HepG2 (cell line): ENCODE data around the gene MAMLD1. TPM values are rescaled to one million over a fixed set of nuclear protein-coding genes. Genes with fewer than 3 reads are reported as not detected.

Experiments
- ATAC-seq: fragments of 200-7000 bp; cut with Tn5 transposase; 3 replicates; pipeline ENCODE4 v1.9.1; 2020; ENCODE audit warnings: mild to moderate bottlenecking, moderate library complexity
- BruUV-seq: library from RNA; stranded (reverse); fragments of 400-500 nt; replicated peaks from 2 replicates; lab custom pipeline; 2021; lab: Mats Ljungman, UMichigan
- CTCF ChIA-PET: fragments of 300-600 bp; formaldehyde crosslinking; extraction: SDS; loops from one replicate; lab custom pipeline; 2021; ENCODE audit warnings: low total read pairs, inconsistent platforms, low intra/inter-chr PET ratio; lab: Yijun Ruan, JAX
- POLR2A ChIA-PET: fragments of 350-600 bp; sonication (Branson Sonifier 250); formaldehyde crosslinking; loops from one replicate; lab custom pipeline; 2020; ENCODE audit warnings: antibody characterized with exemption, inconsistent platforms; lab: Yijun Ruan, JAX
- DNase-seq: peaks from one replicate; pipeline ENCODE4 v3.0.0-alpha.2; 2015; ENCODE audit warnings: low spot score
- FAIRE-seq: peaks from 3 replicates; lab custom pipeline; 2011; peaks lifted over from hg19 to GRCh38; lab: Jason Lieb, UNC
- H2AFZ ChIP-seq: one replicate; pipeline ENCODE4 v1.6.1; 2011; ENCODE audit warnings: low read length, inconsistent platforms
- H3K27ac ChIP-seq: fragments of 300-600 bp; 3 replicates; pipeline ENCODE4 v1.8.0; 2011; ENCODE audit warnings: mixed run types, mild to moderate bottlenecking, mixed read lengths, low read length, inconsistent platforms; ENCODE audit not compliant: insufficient read depth; ENCODE audit errors: extremely low read length
- H3K27me3 ChIP-seq, 2 experiments: fragments of 200-600 bp in 1 of 2; 2 replicates in 1 of 2; 3 replicates in 1 of 2; pipeline versions ENCODE4 v1.6.0 to v1.8.0; 2011; ENCODE audit warnings: low read length in 2 of 2, mild to moderate bottlenecking in 2 of 2, moderate library complexity in 2 of 2, inconsistent platforms in 1 of 2; ENCODE audit not compliant: insufficient read depth in 2 of 2, control insufficient read depth in 1 of 2
- H3K36me3 ChIP-seq, 2 experiments: fragments of 200-600 bp in 1 of 2; replicated peaks in 1 of 2; 2 replicates in 1 of 2; 3 replicates in 1 of 2; pipeline versions ENCODE4 v1.5.1 to v1.8.0; 2011; ENCODE audit warnings: low read length in 2 of 2, inconsistent platforms in 1 of 2; ENCODE audit not compliant: insufficient read depth in 2 of 2, control insufficient read depth in 1 of 2
- H3K4me1 ChIP-seq: 2 replicates; pipeline ENCODE4 v1.5.1; 2012; ENCODE audit warnings: low read length, inconsistent platforms; ENCODE audit not compliant: insufficient read depth
- H3K4me2 ChIP-seq: 2 replicates; pipeline ENCODE4 v1.6.0; 2011; ENCODE audit warnings: low read depth, low read length, inconsistent platforms
- H3K4me3 ChIP-seq, 3 experiments: fragments of 200-600 bp in 1 of 3; sonication (generic), shearing (Covaris generic) in 1 of 3; replicated peaks in 1 of 3; 2 replicates each; pipeline ENCODE4 v1.5.1; 2011 to 2016; ENCODE audit warnings: low read length in 3 of 3, inconsistent platforms in 2 of 3, low read depth in 2 of 3, mild to moderate bottlenecking in 2 of 3, control low read depth in 1 of 3, mixed read lengths in 1 of 3; ENCODE audit not compliant: insufficient read depth in 1 of 3
- H3K79me2 ChIP-seq: one replicate; pipeline ENCODE4 v1.6.1; 2011; ENCODE audit warnings: low read length, inconsistent platforms; ENCODE audit not compliant: insufficient read depth
- H3K9ac ChIP-seq: 2 replicates; pipeline ENCODE4 v1.6.0; 2011; ENCODE audit warnings: mild to moderate bottlenecking, low read depth, low read length, inconsistent platforms; ENCODE audit not compliant: insufficient read depth
- H3K9me3 ChIP-seq: 2 replicates; pipeline ENCODE4 v1.5.1; 2012; ENCODE audit warnings: mild to moderate bottlenecking, low read length
- H4K20me1 ChIP-seq: 2 replicates; pipeline ENCODE4 v1.6.0; 2011; ENCODE audit warnings: inconsistent platforms, mild to moderate bottlenecking, low read length, moderate library complexity; ENCODE audit not compliant: insufficient read depth
- GFI1 ChIP-seq: sonication (generic); formaldehyde crosslinking; IDR thresholded peaks from 2 replicates; pipeline ENCODE4 v1.5.0; 2020; ENCODE audit warnings: missing genetic modification reagents, mild to moderate bottlenecking, borderline replicate concordance
- MYC ChIP-seq: sonication (generic); formaldehyde crosslinking; IDR thresholded peaks from 2 replicates; pipeline ENCODE4 v1.9.0; 2021; ENCODE audit warnings: missing genetic modification reagents, borderline replicate concordance
- PRDM4 ChIP-seq: sonication (generic); formaldehyde crosslinking; IDR thresholded peaks from 2 replicates; pipeline ENCODE4 v1.9.0; 2021; ENCODE audit warnings: missing genetic modification reagents, borderline replicate concordance
- ZBTB7A ChIP-seq: sonication (generic); formaldehyde crosslinking; IDR thresholded peaks from 2 replicates; pipeline ENCODE4 v1.8.0; 2022; ENCODE audit warnings: mild to moderate bottlenecking, missing genetic modification reagents
- ZNF20 ChIP-seq: sonication (generic); formaldehyde crosslinking; IDR thresholded peaks from 2 replicates; pipeline ENCODE4 v1.4.0; 2020; ENCODE audit warnings: mild to moderate bottlenecking, moderate library complexity, missing genetic modification reagents
- ZNF260 ChIP-seq: sonication (generic); formaldehyde crosslinking; IDR thresholded peaks from 2 replicates; pipeline ENCODE4 v1.4.0; 2020; ENCODE audit warnings: missing genetic modification reagents, low read depth, mild to moderate bottlenecking, borderline replicate concordance
- ZSCAN30 ChIP-seq: sonication (generic); formaldehyde crosslinking; IDR thresholded peaks from 2 replicates; pipeline ENCODE4 v1.5.0; 2020; ENCODE audit warnings: mild to moderate bottlenecking, missing genetic modification reagents
- whole genome bisulfite sequencing: methylation state at CpG from one replicate; pipeline ENCODE4 v1.1.6; 2017; ENCODE audit warnings: low lambda C conversion rate; 5-methylcytosine and 5-hydroxymethylcytosine counted together
- in situ Hi-C: cut with HindIII; loops from 2 replicates; pipeline ENCODE4 v1.10.0; 2017; ENCODE audit warnings: low pct_unique_long_range_greater_than_20kb; ENCODE audit not compliant: extremely low pct_ligation_motif_present
- intact Hi-C: fragments of 100-400 bp; cut with micrococcal nuclease; formaldehyde crosslinking; loops from one replicate; pipeline ENCODE4 v1.10.0; 2022; ENCODE audit not compliant: unreplicated experiment
- polyA plus RNA-seq, 8 experiments: library from polyadenylated mRNA; depleted of rRNA in 3 of 8; stranded (reverse) in 7 of 8; unstranded in 1 of 8; fragments of >200 nt; fragmentation: Illumina TruSeq in 4 of 8; extraction: Trizol in 4 of 8; gene quantifications; 2 replicates each; pipeline versions ENCODE4 v1.2.1 to v1.2.3, GENCODE V29; 2011 to 2016; ENCODE audit warnings: low read depth in 4 of 8, missing spikeins in 1 of 8, mixed read lengths in 1 of 8; ENCODE audit not compliant: insufficient read depth in 1 of 8
- total RNA-seq, 5 experiments: library from RNA; depleted of rRNA; stranded (reverse); fragments of >200 nt; fragmentation: Illumina TruSeq; extraction: Trizol; gene quantifications; 2 replicates each; pipeline ENCODE4 v1.2.3, GENCODE V29; 2016; ENCODE audit warnings: low read depth in 1 of 5

MAMLD1 gene
- total and polyA plus RNA-seq, 2 of the 13 experiments (the other 11 are each of a cell fraction or from before 2014, with no cell fraction given), result not detected

DNA sequence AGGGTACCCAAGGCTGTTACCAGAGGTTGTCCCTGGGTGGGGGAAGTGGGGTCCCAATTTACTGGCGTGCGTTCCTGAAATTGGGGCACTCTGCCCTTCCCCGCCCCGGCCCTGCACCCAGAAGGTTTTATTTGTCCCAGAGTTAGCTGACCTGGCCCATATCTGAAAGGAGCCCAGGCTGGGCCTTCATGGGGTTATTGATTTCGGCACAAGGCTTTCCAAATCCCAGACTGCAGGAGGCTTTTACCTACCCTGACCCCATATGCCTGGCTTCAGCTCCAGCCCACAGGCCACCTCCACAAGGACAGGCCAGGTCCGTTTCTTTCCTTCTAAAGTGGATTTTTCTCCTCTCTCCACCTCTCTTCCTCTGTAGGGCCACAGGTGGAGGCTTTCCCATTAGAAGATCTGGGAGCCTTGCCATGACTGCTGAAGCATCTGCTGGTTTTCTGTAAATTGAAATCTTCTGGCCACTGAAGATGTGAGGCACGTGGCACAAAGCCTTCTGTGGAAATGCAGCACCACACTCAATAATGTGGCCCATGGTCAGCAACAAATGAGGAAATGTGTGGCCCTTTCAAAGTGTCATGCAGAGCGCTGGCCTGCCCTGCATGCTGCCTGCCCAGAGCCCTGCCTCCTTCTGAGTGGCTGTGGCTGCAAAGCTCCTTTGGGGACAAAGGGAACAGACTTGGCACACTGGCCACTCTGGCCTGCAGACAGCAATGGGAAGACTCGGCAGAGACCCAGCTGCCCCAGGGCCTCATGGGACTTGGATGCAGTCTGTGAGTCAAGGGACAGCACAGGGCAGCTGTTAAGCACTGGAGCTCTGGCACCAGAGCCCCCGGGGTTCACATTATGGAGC is 162.2 kb downstream of the MAMLD1 start:
- BruUV-seq, result no TSS peak
- Histone ChIP-seq H2AFZ (no peak overlapping the region), H3K27me3 (no peaks in the 10 kb centered on the region), H3K4me3 (no peak overlapping the region), H3K9me3 (no peaks in the 10 kb centered on the region), H3K79me2 (no peaks in the 10 kb centered on the region), H3K9ac (no peak overlapping the region), H4K20me1 (no peaks in the 10 kb centered on the region), H3K36me3 (no peaks in the 10 kb centered on the region), H3K27ac (no peak overlapping the region), H3K4me1 (no peaks in the 10 kb centered on the region), H3K4me2 (no peak overlapping the region)
- FAIRE-seq (no peak), DNase-seq (no peak), ATAC-seq (no peak)
- WGBS, result 11% methylated on average over 1 of the region's 10 CpGs
- intact Hi-C loops, result no loop called here
- no peak for TF ChIP-seq ZBTB7A
- no peak for TF ChIP-seq ZSCAN30 (CRISPR knock-in tag)
- no peak for TF ChIP-seq ZNF260 (CRISPR knock-in tag)
- no peak for TF ChIP-seq PRDM4
- TF ChIP-seq ZNF20 (CRISPR knock-in tag), result no peak
- TF ChIP-seq GFI1 (CRISPR knock-in tag), result no peak
- TF ChIP-seq MYC (CRISPR knock-in tag), result no peak
- POLR2A ChIA-PET, result no interaction called here
- in situ Hi-C loops, result no loop called here
- CTCF ChIA-PET, result no interaction called here
